Adipocyte (in vitro differentiated cells): ENCODE data around the gene NEB.

Source experiments
- DNase-seq: peaks from one replicate; pipeline ENCODE4 v3.0.0-alpha.2; 2015; ENCODE audit warnings: low read depth
- H3K27me3 ChIP-seq: replicated peaks from 2 replicates; pipeline ENCODE4 v1.7.0; 2013; ENCODE audit warnings: mild to moderate bottlenecking, low read length, moderate library complexity; ENCODE audit not compliant: control insufficient read depth, insufficient read depth
- H3K36me3 ChIP-seq: 2 replicates; pipeline ENCODE4 v1.7.0; 2013; ENCODE audit warnings: low read length, mild to moderate bottlenecking, moderate library complexity; ENCODE audit not compliant: control insufficient read depth, insufficient read depth, severe bottlenecking
- H3K4me1 ChIP-seq: 2 replicates; pipeline ENCODE4 v1.7.0; 2013; ENCODE audit warnings: mild to moderate bottlenecking, low read length, moderate library complexity; ENCODE audit not compliant: control insufficient read depth, insufficient read depth
- H3K4me3 ChIP-seq: 2 replicates; pipeline ENCODE4 v1.7.0; 2013; ENCODE audit warnings: mild to moderate bottlenecking, low read length, moderate library complexity
- H3K9ac ChIP-seq: 2 replicates; pipeline ENCODE4 v1.7.0; 2013; ENCODE audit warnings: mild to moderate bottlenecking, low read length, moderate library complexity
- H3K9me3 ChIP-seq: 2 replicates; pipeline ENCODE4 v1.7.0; 2013; ENCODE audit warnings: mild to moderate bottlenecking, low read length, moderate library complexity; ENCODE audit not compliant: control insufficient read depth

The NEB gene

GRCh38 chr2:151491496-151491895, 242.8 kb downstream of the NEB start:
- Histone ChIP-seq H3K9me3 (no peaks in the 10 kb centered on the region), H3K4me1 (no peaks in the 10 kb centered on the region)

GRCh38 chr2:151490276-151490675, 244.0 kb downstream of the NEB start:
- no peaks in the 10 kb centered on the region for H3K4me1 ChIP-seq
- H3K27me3 ChIP-seq, result no peaks in the 10 kb centered on the region
- DNase-seq, result no peak
- no peaks in the 10 kb centered on the region for H3K36me3 ChIP-seq
- no peak overlapping the region for H3K9ac ChIP-seq
- no peak overlapping the region for H3K4me3 ChIP-seq
- H3K9me3 ChIP-seq, result no peaks in the 10 kb centered on the region

More at GRCh38 chr2:151491496-151491895, 242.8 kb downstream of the NEB start:
- H3K9ac ChIP-seq, result no peak overlapping the region
- H3K36me3 ChIP-seq, result no peaks in the 10 kb centered on the region
- H3K4me3 ChIP-seq, result no peak overlapping the region
- no peaks in the 10 kb centered on the region for H3K27me3 ChIP-seq
- no peak for DNase-seq

- peaks cover 16% of the 10 kb centered on the region for H3K36me3 ChIP-seq
- H3K9ac ChIP-seq, result no peak overlapping the region
- DNase-seq, result no peak
- no peak overlapping the region for H3K4me3 ChIP-seq
- no peaks in the 10 kb centered on the region for H3K9me3 ChIP-seq
- H3K27me3 ChIP-seq, result no peaks in the 10 kb centered on the region
- no peaks in the 10 kb centered on the region for H3K4me1 ChIP-seq
Observed at GRCh38 chr2:151486053-151486452, 248.2 kb downstream of the NEB start.

- Histone ChIP-seq H3K4me3 (no peak overlapping the region), H3K27me3 (no peaks in the 10 kb centered on the region), H3K9ac (no peak overlapping the region), H3K9me3 (no peaks in the 10 kb centered on the region), H3K36me3 (peaks cover 19% of the 10 kb centered on the region), H3K4me1 (no peaks in the 10 kb centered on the region)
- DNase-seq, result no peak
Observed at GRCh38 chr2:151484100-151484499, 250.2 kb downstream of the NEB start.

GRCh38 chr2:151483546-151483945, 250.7 kb downstream of the NEB start:
- Histone ChIP-seq H3K36me3 (peaks cover 19% of the 10 kb centered on the region), H3K4me3 (no peak overlapping the region)

GRCh38 chr2:151482171-151482725, 252.0 kb downstream of the NEB start:
- Histone ChIP-seq H3K4me3 (no peak overlapping the region), H3K36me3 (peaks cover 20% of the 10 kb centered on the region), H3K4me1 (no peaks in the 10 kb centered on the region), H3K9ac (no peak overlapping the region), H3K9me3 (no peaks in the 10 kb centered on the region), H3K27me3 (no peaks in the 10 kb centered on the region)
- no peak for DNase-seq

More at GRCh38 chr2:151483546-151483945, 250.7 kb downstream of the NEB start:
- H3K9ac ChIP-seq, result no peak overlapping the region
- DNase-seq, result no peak
- no peaks in the 10 kb centered on the region for H3K9me3 ChIP-seq
- H3K4me1 ChIP-seq, result no peaks in the 10 kb centered on the region
- H3K27me3 ChIP-seq, result no peaks in the 10 kb centered on the region

- Histone ChIP-seq H3K4me1 (no peaks in the 10 kb centered on the region), H3K4me3 (no peak overlapping the region), H3K9me3 (no peaks in the 10 kb centered on the region), H3K27me3 (no peaks in the 10 kb centered on the region), H3K36me3 (peaks cover 25% of the 10 kb centered on the region), H3K9ac (no peak overlapping the region)
- DNase-seq, result no peak
Observed at GRCh38 chr2:151481744-151482143, 252.5 kb downstream of the NEB start.

- peaks cover 43% of the 10 kb centered on the region for H3K36me3 ChIP-seq
Observed at GRCh38 chr2:151478011-151478410, 256.3 kb downstream of the NEB start.

GRCh38 chr2:151476287-151476686, 258.0 kb downstream of the NEB start:
- Histone ChIP-seq H3K36me3 (peaks cover 40% of the 10 kb centered on the region), H3K4me3 (no peak overlapping the region), H3K4me1 (peaks cover 7% of the 10 kb centered on the region), H3K27me3 (no peaks in the 10 kb centered on the region), H3K9me3 (no peaks in the 10 kb centered on the region), H3K9ac (no peak overlapping the region)
- DNase-seq, result no peak

More at GRCh38 chr2:151478011-151478410, 256.3 kb downstream of the NEB start:
- Histone ChIP-seq H3K27me3 (no peaks in the 10 kb centered on the region), H3K9me3 (no peaks in the 10 kb centered on the region), H3K4me1 (peaks cover 7% of the 10 kb centered on the region), H3K9ac (no peak overlapping the region), H3K4me3 (no peak overlapping the region)
- peak; percentile 36 for DNase-seq

- no peaks in the 10 kb centered on the region for H3K27me3 ChIP-seq
- DNase-seq, result no peak
- no peaks in the 10 kb centered on the region for H3K9me3 ChIP-seq
- H3K4me3 ChIP-seq, result no peak overlapping the region
- H3K36me3 ChIP-seq, result peaks cover 50% of the 10 kb centered on the region
- peaks cover 7% of the 10 kb centered on the region for H3K4me1 ChIP-seq
- no peak overlapping the region for H3K9ac ChIP-seq
Observed at GRCh38 chr2:151475071-151475470, 259.2 kb downstream of the NEB start.

- H3K4me1 ChIP-seq, result peaks cover 7% of the 10 kb centered on the region
- H3K9me3 ChIP-seq, result no peaks in the 10 kb centered on the region
- H3K9ac ChIP-seq, result no peak overlapping the region
- no peak for DNase-seq
- no peak overlapping the region for H3K4me3 ChIP-seq
- peaks cover 69% of the 10 kb centered on the region for H3K36me3 ChIP-seq
- H3K27me3 ChIP-seq, result no peaks in the 10 kb centered on the region
Observed at GRCh38 chr2:151472966-151473365, 261.3 kb downstream of the NEB start.

GRCh38 chr2:151470556-151470955, 263.7 kb downstream of the NEB start:
- no peaks in the 10 kb centered on the region for H3K9me3 ChIP-seq
- H3K27me3 ChIP-seq, result no peaks in the 10 kb centered on the region
- peaks cover 7% of the 10 kb centered on the region for H3K4me1 ChIP-seq
- no peak for DNase-seq
- no peak overlapping the region for H3K9ac ChIP-seq
- no peak overlapping the region for H3K4me3 ChIP-seq
- H3K36me3 ChIP-seq, result peaks cover 77% of the 10 kb centered on the region
